HEK293 (cell line): ENCODE data around the gene MIR17HG.

Experiments used
- CTCF ChIA-PET: fragments of 350-600 bp; formaldehyde crosslinking; extraction: SDS; loops from one replicate; lab custom pipeline; 2021; ENCODE audit warnings: antibody characterized with exemption; lab: Yijun Ruan, JAX
- POLR2A ChIA-PET: fragments of 300-600 bp; formaldehyde crosslinking; extraction: SDS; loops from one replicate; lab custom pipeline; 2020; ENCODE audit warnings: antibody characterized with exemption, inconsistent platforms; lab: Yijun Ruan, JAX
- H3K27ac ChIP-seq: fragments of 200-500 bp; sonication (Bioruptor generic); 2 replicates; pipeline ENCODE4 v1.5.1; 2014; ENCODE audit warnings: low read depth, low read length, control low read depth, inconsistent platforms; ENCODE audit errors: extremely low read depth
- H3K36me3 ChIP-seq, 2 experiments: fragments of 200-500 bp in 1 of 2; sonication (Bioruptor generic) in 1 of 2; 1 replicate in 1 of 2; 2 replicates in 1 of 2; pipeline ENCODE4 v1.5.1; 2014 to 2017; ENCODE audit warnings: inconsistent platforms in 2 of 2, low read length in 2 of 2; ENCODE audit not compliant: control insufficient read depth in 2 of 2, insufficient read depth in 1 of 2
- H3K4me1 ChIP-seq: fragments of 200-500 bp; sonication (Bioruptor generic); 2 replicates; pipeline ENCODE4 v1.5.1; 2014; ENCODE audit warnings: mild to moderate bottlenecking, low read length, inconsistent platforms; ENCODE audit not compliant: control insufficient read depth, insufficient read depth
- H3K4me3 ChIP-seq: 2 replicates; pipeline ENCODE4 v1.5.1; 2011; ENCODE audit warnings: low read depth, mild to moderate bottlenecking, control low read depth, low read length, moderate library complexity
- H3K9me3 ChIP-seq: fragments of 200-500 bp; sonication (Bioruptor generic); 2 replicates; pipeline ENCODE4 v1.5.1; 2014; ENCODE audit warnings: low read depth, low read length, inconsistent platforms; ENCODE audit not compliant: control insufficient read depth, insufficient read depth
- BCL11A ChIP-seq: fragments of 450-650 bp; formaldehyde crosslinking; IDR thresholded peaks from 2 replicates; pipeline ENCODE4 v1.5.1; 2016; ENCODE audit warnings: low read depth, missing biosample characterization, missing genetic modification characterization
- HOXA7 ChIP-seq: sonication (generic); formaldehyde crosslinking; IDR thresholded peaks from 2 replicates; pipeline ENCODE4 v1.8.1; 2022; ENCODE audit warnings: missing genetic modification reagents, borderline replicate concordance
- IKZF3 ChIP-seq: fragments of 450-650 bp; IDR thresholded peaks from 2 replicates; pipeline ENCODE4 v1.5.0; 2018; ENCODE audit warnings: missing biosample characterization, mild to moderate bottlenecking, missing genetic modification characterization, moderate library complexity
- KLF16 ChIP-seq: fragments of 450-650 bp; formaldehyde crosslinking; IDR thresholded peaks from 2 replicates; pipeline ENCODE4 v1.5.1; 2017; ENCODE audit warnings: missing biosample characterization, missing genetic modification characterization
- MZF1 ChIP-seq: fragments of 450-650 bp; formaldehyde crosslinking; IDR thresholded peaks from 2 replicates; pipeline ENCODE4 v1.5.1; 2017; ENCODE audit warnings: missing biosample characterization, missing genetic modification characterization, borderline replicate concordance
- SCRT2 ChIP-seq: fragments of 450-650 bp; formaldehyde crosslinking; IDR thresholded peaks from 2 replicates; pipeline ENCODE4 v1.5.1; 2016; ENCODE audit warnings: missing biosample characterization, missing genetic modification characterization
- SP2 ChIP-seq: fragments of 450-650 bp; formaldehyde crosslinking; IDR thresholded peaks from 2 replicates; pipeline ENCODE4 v1.5.1; 2016; ENCODE audit warnings: missing biosample characterization, missing genetic modification characterization
- ZBTB1 ChIP-seq: fragments of 450-650 bp; formaldehyde crosslinking; IDR thresholded peaks from 2 replicates; pipeline ENCODE4 v1.5.1; 2016; ENCODE audit warnings: missing biosample characterization, missing genetic modification characterization
- ZBTB7A ChIP-seq: fragments of 450-650 bp; formaldehyde crosslinking; IDR thresholded peaks from 2 replicates; pipeline ENCODE4 v1.5.1; 2016; ENCODE audit warnings: low read depth, missing biosample characterization, missing genetic modification characterization
- ZNF132 ChIP-seq: fragments of 450-650 bp; formaldehyde crosslinking; IDR thresholded peaks from 2 replicates; pipeline ENCODE4 v1.5.1; 2017; ENCODE audit warnings: missing biosample characterization, missing genetic modification characterization, borderline replicate concordance
- ZNF174 ChIP-seq: fragments of 450-650 bp; formaldehyde crosslinking; IDR thresholded peaks from 2 replicates; pipeline ENCODE4 v1.5.0; 2017; ENCODE audit warnings: missing biosample characterization, mild to moderate bottlenecking, missing genetic modification characterization
- ZNF404 ChIP-seq: fragments of 450-650 bp; formaldehyde crosslinking; IDR thresholded peaks from 2 replicates; pipeline ENCODE4 v1.5.1; 2017; ENCODE audit warnings: missing biosample characterization, missing genetic modification characterization
- ZNF416 ChIP-seq: fragments of 450-650 bp; formaldehyde crosslinking; IDR thresholded peaks from 2 replicates; pipeline ENCODE4 v1.5.1; 2016; ENCODE audit warnings: missing biosample characterization, missing genetic modification characterization
- ZNF426 ChIP-seq: fragments of 450-650 bp; formaldehyde crosslinking; IDR thresholded peaks from 2 replicates; pipeline ENCODE4 v1.5.1; 2017; ENCODE audit warnings: missing biosample characterization, missing genetic modification characterization, mild to moderate bottlenecking, inconsistent platforms, moderate library complexity
- ZNF510 ChIP-seq: fragments of 450-650 bp; formaldehyde crosslinking; IDR thresholded peaks from 2 replicates; pipeline ENCODE4 v1.5.1; 2018; ENCODE audit warnings: mild to moderate bottlenecking, missing genetic modification characterization, missing biosample characterization; ENCODE audit not compliant: insufficient replicate concordance
- ZNF548 ChIP-seq: fragments of 450-650 bp; formaldehyde crosslinking; IDR thresholded peaks from 2 replicates; pipeline ENCODE4 v1.5.1; 2016; ENCODE audit warnings: missing biosample characterization, missing genetic modification characterization
- ZNF707 ChIP-seq: fragments of 450-650 bp; formaldehyde crosslinking; IDR thresholded peaks from 2 replicates; pipeline ENCODE4 v1.5.1; 2016; ENCODE audit warnings: missing biosample characterization, missing genetic modification characterization
- ZNF843 ChIP-seq: fragments of 450-650 bp; formaldehyde crosslinking; IDR thresholded peaks from 2 replicates; pipeline ENCODE4 v1.5.1; 2016; ENCODE audit warnings: missing biosample characterization, missing genetic modification characterization
- ZSCAN23 ChIP-seq: fragments of 450-650 bp; formaldehyde crosslinking; IDR thresholded peaks from 2 replicates; pipeline ENCODE4 v1.5.1; 2016; ENCODE audit warnings: missing biosample characterization, missing genetic modification characterization
- ZSCAN30 ChIP-seq: fragments of 450-650 bp; IDR thresholded peaks from 2 replicates; pipeline ENCODE4 v1.5.1; 2018; ENCODE audit warnings: missing biosample characterization, mild to moderate bottlenecking, missing genetic modification characterization, moderate library complexity
- ZSCAN5A ChIP-seq: fragments of 450-650 bp; formaldehyde crosslinking; IDR thresholded peaks from 2 replicates; pipeline ENCODE4 v1.5.1; 2016; ENCODE audit warnings: missing biosample characterization, missing genetic modification characterization

The MIR17HG gene

DNA sequence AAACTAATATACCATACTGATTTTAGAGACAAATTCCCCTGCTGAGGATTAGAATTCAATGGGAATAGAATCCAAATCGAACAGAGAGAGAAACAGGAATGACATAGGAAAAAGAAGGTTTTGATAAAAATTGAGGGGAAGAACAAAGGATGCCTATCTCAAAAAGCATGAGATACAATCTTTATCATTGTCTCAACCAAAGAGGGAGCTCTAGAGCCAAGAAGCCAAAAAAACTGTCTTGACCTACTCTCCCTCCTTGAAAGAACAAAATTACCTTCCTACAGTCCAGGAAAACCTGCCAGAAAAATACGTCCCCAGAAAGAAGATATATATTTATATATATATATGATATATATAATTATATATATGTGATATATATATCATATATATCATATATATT, 39.2 kb upstream of the MIR17HG start:
- no peak for TF ChIP-seq MZF1
- no peak for TF ChIP-seq ZNF426
- H3K4me3 ChIP-seq: no peak overlapping the region
- no peaks in the 10 kb centered on the region for H3K4me1 ChIP-seq
- no peaks in the 10 kb centered on the region for H3K9me3 ChIP-seq
- ChIA-PET CTCF (no interaction called here), POLR2A (no interaction called here)
- H3K27ac ChIP-seq: no peak overlapping the region
- H3K36me3 ChIP-seq: no peaks in the 10 kb centered on the region

DNA sequence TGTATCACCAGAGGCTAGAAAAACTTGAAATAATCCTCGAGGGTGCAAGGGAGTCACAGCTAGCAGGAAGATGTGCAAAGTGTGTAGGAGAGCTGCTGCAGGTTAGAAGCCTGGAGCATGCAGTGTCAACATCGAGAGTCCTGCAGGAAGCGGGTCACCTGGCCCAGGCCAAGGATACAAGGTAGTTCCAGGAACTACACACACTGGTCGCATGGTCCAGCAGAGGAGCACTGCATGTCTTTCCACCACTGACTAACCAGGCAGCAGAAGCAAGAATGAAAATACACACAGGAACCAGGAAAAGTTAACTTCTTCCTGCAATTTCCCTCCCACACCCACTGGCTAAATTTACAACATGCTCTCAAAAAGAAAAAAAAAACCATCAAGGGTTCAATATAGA, 36.0 kb upstream of the MIR17HG start:
- POLR2A ChIA-PET: no interaction called here
- CTCF ChIA-PET: interaction anchor here (0.7 kb wide), 1 partner anchor 15 kb away, joined by 4 read pairs; no protein-coding TSS in a partner anchor

GRCh38 chr13:91312324-91312723, 35.2 kb upstream of the MIR17HG start:
- no peaks in the 10 kb centered on the region for H3K36me3 ChIP-seq
- no peak overlapping the region for H3K27ac ChIP-seq
- no peaks in the 10 kb centered on the region for H3K4me1 ChIP-seq
- no peaks in the 10 kb centered on the region for H3K9me3 ChIP-seq
- no peak overlapping the region for H3K4me3 ChIP-seq
- no peak for TF ChIP-seq ZNF416 (tag by site-specific recombination)
- no peak for TF ChIP-seq SCRT2 (tag by site-specific recombination)
- TF ChIP-seq ZNF132 (tag by site-specific recombination): no peak
- no peak for TF ChIP-seq SP2 (tag by site-specific recombination)
- no peak for TF ChIP-seq ZBTB1 (tag by site-specific recombination)
- TF ChIP-seq ZNF404 (tag by site-specific recombination): no peak
- TF ChIP-seq ZNF548 (tag by site-specific recombination): no peak
- no peak for TF ChIP-seq HOXA7 (CRISPR knock-in tag)
- ChIA-PET POLR2A (no interaction called here), CTCF (interaction anchor here (0.8 kb wide), 1 partner anchor 15 kb away, joined by 3 read pairs; no protein-coding TSS in a partner anchor)

More for the DNA sequence above, 36.0 kb upstream of the MIR17HG start:
- Histone ChIP-seq H3K27ac (no peak overlapping the region), H3K9me3 (no peaks in the 10 kb centered on the region), H3K4me3 (no peak overlapping the region), H3K4me1 (no peaks in the 10 kb centered on the region), H3K36me3 (no peaks in the 10 kb centered on the region)
- TF ChIP-seq ZNF707 (tag by site-specific recombination) (no peak), ZNF174 (tag by site-specific recombination) (no peak), ZSCAN23 (no peak), ZSCAN30 (tag by site-specific recombination) (no peak), ZBTB7A (tag by site-specific recombination) (no peak), IKZF3 (tag by site-specific recombination) (no peak), KLF16 (no peak), ZSCAN5A (tag by site-specific recombination) (no peak), MZF1 (no peak), ZNF843 (no peak), ZNF510 (tag by site-specific recombination) (no peak), BCL11A (tag by site-specific recombination) (no peak)
